GM12873 (cell line): Measurements from ENCODE around the gene PLD6.

Experiments
- TF ChIP-seq, protein P1 (sequence below): IDR thresholded peaks from 2 replicates; pipeline ENCODE4 v1.5.1; 2012; ENCODE audit warnings: low read depth, mild to moderate bottlenecking, moderate library complexity, low read length, control low read depth; ENCODE audit not compliant: insufficient read depth; ENCODE audit errors: missing control alignments

The PLD6 gene

DNA sequence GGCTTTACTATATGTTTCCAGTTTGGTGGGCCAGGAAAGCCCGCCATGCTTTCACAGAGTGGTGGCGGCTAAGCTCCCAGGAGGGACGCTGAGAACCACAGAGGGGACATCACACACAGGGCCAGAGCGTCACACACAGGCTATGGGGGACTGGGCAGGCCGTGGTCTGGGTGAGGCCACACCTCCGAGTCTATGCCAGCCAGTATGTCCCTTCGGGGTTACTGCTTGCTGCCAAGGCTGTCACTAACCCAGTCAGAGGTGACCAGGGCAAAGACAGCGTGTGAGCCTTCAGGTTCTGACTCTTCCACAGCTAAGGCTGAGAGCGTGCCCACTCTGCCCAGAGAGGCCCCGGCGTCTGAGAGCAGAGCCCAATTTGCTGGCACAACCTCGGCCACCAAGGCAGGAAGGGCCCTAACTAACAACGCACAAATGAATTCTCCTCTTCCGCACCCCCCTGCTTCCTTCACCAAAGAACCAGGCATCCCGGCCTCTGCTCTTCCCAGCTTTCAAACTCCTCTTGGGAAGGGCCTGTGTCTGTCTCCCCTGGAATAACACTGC lies 2.9 kb downstream of the PLD6 start:
- TF ChIP-seq, protein P1, sequence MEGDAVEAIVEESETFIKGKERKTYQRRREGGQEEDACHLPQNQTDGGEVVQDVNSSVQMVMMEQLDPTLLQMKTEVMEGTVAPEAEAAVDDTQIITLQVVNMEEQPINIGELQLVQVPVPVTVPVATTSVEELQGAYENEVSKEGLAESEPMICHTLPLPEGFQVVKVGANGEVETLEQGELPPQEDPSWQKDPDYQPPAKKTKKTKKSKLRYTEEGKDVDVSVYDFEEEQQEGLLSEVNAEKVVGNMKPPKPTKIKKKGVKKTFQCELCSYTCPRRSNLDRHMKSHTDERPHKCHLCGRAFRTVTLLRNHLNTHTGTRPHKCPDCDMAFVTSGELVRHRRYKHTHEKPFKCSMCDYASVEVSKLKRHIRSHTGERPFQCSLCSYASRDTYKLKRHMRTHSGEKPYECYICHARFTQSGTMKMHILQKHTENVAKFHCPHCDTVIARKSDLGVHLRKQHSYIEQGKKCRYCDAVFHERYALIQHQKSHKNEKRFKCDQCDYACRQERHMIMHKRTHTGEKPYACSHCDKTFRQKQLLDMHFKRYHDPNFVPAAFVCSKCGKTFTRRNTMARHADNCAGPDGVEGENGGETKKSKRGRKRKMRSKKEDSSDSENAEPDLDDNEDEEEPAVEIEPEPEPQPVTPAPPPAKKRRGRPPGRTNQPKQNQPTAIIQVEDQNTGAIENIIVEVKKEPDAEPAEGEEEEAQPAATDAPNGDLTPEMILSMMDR = no peak

DNA sequence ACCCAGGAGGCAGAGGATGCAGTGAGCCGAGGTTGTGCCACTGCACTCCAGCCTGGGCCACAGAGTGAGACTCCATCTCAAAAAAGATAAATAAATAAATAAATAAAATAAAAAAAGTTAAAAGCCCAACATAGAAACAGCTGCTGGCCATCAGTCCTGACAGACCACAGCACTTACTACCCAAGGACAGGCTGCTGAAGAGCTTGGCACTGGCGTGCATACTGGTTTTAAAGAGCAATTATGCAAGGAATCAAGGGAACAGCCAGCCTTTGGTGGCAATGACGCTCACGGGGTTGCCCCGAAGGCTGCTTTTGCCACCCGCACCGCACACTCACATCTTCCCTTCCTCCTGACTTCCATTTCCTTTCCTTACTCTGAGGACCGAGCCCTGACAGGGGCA lies 4.2 kb downstream of the PLD6 start:
- TF ChIP-seq, protein P1 = no peak

DNA sequence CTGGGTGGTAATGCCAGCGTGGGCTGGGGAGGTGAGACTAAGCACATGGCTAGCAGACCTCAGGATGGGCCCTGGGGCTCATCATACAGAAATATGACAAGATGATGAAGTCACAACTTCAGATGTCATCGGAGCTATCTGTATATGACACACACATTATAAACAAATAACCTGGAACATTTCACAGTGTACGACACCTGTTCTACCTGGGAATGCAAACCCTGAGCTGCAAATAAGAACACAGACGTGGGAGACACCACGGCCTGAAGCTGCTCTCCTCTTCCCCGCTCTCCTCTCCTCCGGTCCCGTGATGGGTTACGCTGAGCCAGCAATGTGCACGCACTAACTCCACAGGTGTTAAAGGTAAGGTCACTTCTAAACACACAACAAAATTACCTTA lies 4.9 kb downstream of the PLD6 start:
- TF ChIP-seq, protein P1 = no peak

DNA sequence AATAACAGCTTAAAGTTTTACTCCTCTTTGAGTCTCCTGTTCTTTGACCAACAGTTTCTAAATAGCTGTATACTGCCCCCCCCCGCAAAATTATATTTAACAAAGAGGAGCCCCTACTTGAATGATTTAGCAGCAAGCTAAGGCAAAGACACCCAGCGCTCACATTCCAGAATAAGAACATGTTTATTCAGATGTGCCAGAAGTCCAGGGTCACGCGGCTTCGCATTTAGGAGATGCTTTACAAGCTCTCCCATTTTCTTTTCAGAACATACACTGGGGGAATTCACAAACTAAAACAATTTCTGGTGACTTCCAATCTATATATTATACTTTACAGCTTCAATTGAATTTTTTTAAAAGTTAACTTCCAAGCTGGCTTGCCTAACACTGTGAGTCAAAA lies 5.3 kb downstream of the PLD6 start:
- TF ChIP-seq, protein P1 = no peak

DNA sequence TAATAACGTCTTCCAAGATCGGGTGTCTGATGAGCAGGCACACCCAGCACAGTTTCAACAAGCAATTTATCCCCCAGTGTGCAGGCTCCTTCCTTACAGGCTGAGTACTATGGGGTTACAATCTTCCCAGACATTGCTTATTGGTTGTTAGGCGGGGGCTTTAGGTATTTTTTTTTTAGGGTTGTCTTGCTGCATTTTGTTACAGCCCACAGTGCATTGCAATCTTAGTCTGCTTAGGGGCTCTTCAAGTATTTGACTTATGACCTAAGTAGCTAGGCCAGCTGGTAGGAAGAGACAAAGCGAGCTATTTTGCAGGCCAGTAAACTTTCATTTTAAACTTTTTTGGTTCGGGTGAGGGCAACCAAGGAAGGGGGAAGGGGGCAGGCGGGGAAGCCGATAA lies 5.8 kb downstream of the PLD6 start:
- TF ChIP-seq, protein P1 = no peak

DNA sequence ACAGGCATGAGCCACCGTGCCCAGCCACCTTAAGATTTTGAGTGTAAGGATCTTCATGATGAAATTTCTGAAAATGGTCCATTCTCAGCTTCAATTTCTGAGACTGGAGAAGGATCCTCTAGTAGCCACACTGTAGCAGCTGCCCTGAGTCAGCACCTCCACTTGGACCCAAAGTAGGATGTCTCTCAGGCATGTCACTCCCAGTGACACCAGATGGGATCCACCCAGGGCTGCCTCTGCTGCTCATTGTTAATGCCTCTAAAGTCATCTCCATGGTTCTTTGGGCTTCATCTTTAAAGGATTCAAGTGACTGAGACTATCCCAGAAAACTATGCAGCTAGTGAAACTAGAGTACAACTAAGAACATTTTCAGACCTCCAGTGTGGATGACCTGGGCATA lies 7.9 kb downstream of the PLD6 start:
- TF ChIP-seq, protein P1 = no peak

DNA sequence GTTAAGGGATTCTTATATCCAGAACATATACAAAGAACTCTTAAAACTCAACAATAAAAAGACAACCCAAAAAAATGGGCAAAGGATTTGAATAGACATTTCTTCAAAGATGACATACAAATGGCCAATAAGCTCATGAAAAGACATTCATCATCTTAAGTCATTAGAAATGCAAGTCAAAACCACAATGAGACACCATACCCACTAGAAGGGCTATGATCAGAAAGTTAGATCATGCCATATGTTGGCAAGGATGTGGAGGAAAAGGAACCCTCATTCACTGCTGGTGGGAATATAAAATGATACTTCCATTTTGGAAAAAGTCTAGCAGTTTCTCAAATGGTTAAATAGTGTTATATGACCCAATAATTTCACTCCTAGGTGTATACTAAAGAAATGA lies 9.4 kb downstream of the PLD6 start:
- TF ChIP-seq, protein P1 = no peak
